PC-3 (cell line): ENCODE measurements around the gene TADA2B. TPM values are rescaled to one million over a fixed set of nuclear protein-coding genes. Genes with fewer than 3 reads are reported as not detected.

Experiments
- ATAC-seq: fragments of 200-7000 bp; cut with Tn5 transposase; 2 replicates; pipeline ENCODE4 v1.9.1; 2020; ENCODE audit warnings: mild to moderate bottlenecking, moderate library complexity
- BruUV-seq: library from RNA; stranded (reverse); fragments of 400-500 nt; replicated peaks from 2 replicates; lab custom pipeline; 2021; lab: Mats Ljungman, UMichigan
- CTCF ChIA-PET: fragments of 300-600 bp; sonication (Branson Sonifier 250); formaldehyde crosslinking; loops from one replicate; lab custom pipeline; 2022; ENCODE audit warnings: antibody characterized with exemption; lab: Charles Lee
- POLR2A ChIA-PET: fragments of 300-600 bp; sonication (Branson Sonifier 250); formaldehyde crosslinking; loops from one replicate; lab custom pipeline; 2022; ENCODE audit warnings: antibody characterized with exemption; ENCODE audit not compliant: unreplicated experiment; lab: Charles Lee
- DNase-seq: peaks from one replicate; pipeline ENCODE4 v3.0.0-alpha.2; 2015
- H2AFZ ChIP-seq: fragments of 300-600 bp; sonication (generic); 2 replicates; pipeline ENCODE4 v1.6.0; 2016; ENCODE audit warnings: antibody characterized with exemption, low read length
- H3F3A ChIP-seq: fragments of 300-600 bp; sonication (generic); one replicate; pipeline ENCODE4 v1.6.0; 2017; ENCODE audit warnings: antibody characterized with exemption, low read length, control low read depth, mild to moderate bottlenecking; ENCODE audit not compliant: unreplicated experiment
- H3K27ac ChIP-seq: fragments of 300-600 bp; sonication (generic); 2 replicates; pipeline ENCODE4 v1.5.1; 2016; ENCODE audit warnings: mild to moderate bottlenecking, low read length
- H3K27me3 ChIP-seq: fragments of 300-600 bp; sonication (generic); 2 replicates; pipeline ENCODE4 v1.6.1; 2016; ENCODE audit warnings: low read length, mixed read lengths
- H3K36me3 ChIP-seq: fragments of 300-600 bp; sonication (generic); 2 replicates; pipeline ENCODE4 v1.6.1; 2016; ENCODE audit warnings: low read depth, mixed run types, low read length, mixed read lengths
- H3K4me1 ChIP-seq: fragments of 300-600 bp; sonication (generic); 2 replicates; pipeline ENCODE4 v1.5.1; 2016; ENCODE audit warnings: low read length; ENCODE audit not compliant: insufficient read depth
- H3K4me2 ChIP-seq: fragments of 300-600 bp; sonication (generic); 2 replicates; pipeline ENCODE4 v1.6.0; 2016; ENCODE audit warnings: low read length
- H3K4me3 ChIP-seq: fragments of 300-600 bp; sonication (generic); 2 replicates; pipeline ENCODE4 v1.5.1; 2016; ENCODE audit warnings: mild to moderate bottlenecking, low read length, mixed read lengths
- H3K79me2 ChIP-seq: fragments of 300-600 bp; sonication (generic); 2 replicates; pipeline ENCODE4 v1.6.1; 2017; ENCODE audit warnings: low read length, mixed read lengths
- H3K9ac ChIP-seq: fragments of 300-600 bp; sonication (generic); 2 replicates; pipeline ENCODE4 v1.6.0; 2016; ENCODE audit warnings: mild to moderate bottlenecking, low read length
- H3K9me2 ChIP-seq: fragments of 300-600 bp; sonication (generic); replicated peaks from 2 replicates; pipeline ENCODE4 v1.6.1; 2016; ENCODE audit warnings: mixed run types, low read length, mixed read lengths
- H3K9me3 ChIP-seq: fragments of 300-600 bp; sonication (generic); 2 replicates; pipeline ENCODE4 v1.6.1; 2016; ENCODE audit warnings: low read length, mixed read lengths
- H4K20me1 ChIP-seq: fragments of 300-600 bp; sonication (generic); 2 replicates; pipeline ENCODE4 v1.6.1; 2016; ENCODE audit warnings: low read length, mixed read lengths
- CTCF ChIP-seq: fragments of 300-600 bp; sonication (generic); conservative IDR thresholded peaks from 2 replicates; pipeline ENCODE4 v1.5.1; 2017; ENCODE audit warnings: antibody characterized with exemption, low read depth, mild to moderate bottlenecking, low read length
- EZH2 ChIP-seq: fragments of 300-600 bp; sonication (generic); IDR thresholded peaks from one replicate; pipeline ENCODE4 v1.6.1; 2017; ENCODE audit warnings: antibody characterized with exemption, mild to moderate bottlenecking, low read length; ENCODE audit not compliant: unreplicated experiment
- EZH2phosphoT487 ChIP-seq: fragments of 300-600 bp; sonication (generic); IDR thresholded peaks from 2 replicates; pipeline ENCODE4 v1.6.1; 2018; ENCODE audit warnings: mild to moderate bottlenecking, antibody characterized with exemption, low read length, borderline replicate concordance
- intact Hi-C: fragments of 100-400 bp; cut with micrococcal nuclease; formaldehyde crosslinking; loops from 2 replicates; pipeline ENCODE4 v1.9.0; 2023
- total RNA-seq: library from RNA; depleted of rRNA; stranded (reverse); fragments of >200 nt; gene quantifications from 2 replicates; pipeline ENCODE4 v1.2.3, GENCODE V29; 2014

The TADA2B gene
- total RNA-seq, 1 experiment from 2014 or later, result 14.7 TPM

- H3F3A ChIP-seq, result no peaks in the 10 kb centered on the region
- H3K4me1 ChIP-seq, result peaks cover 12% of the 10 kb centered on the region; the same call in 1 of the 2 replicates
- H3K27ac ChIP-seq, result no peak overlapping the region
- ATAC-seq (no peak), DNase-seq (no peak)
- H3K4me2 ChIP-seq, result no peak overlapping the region
- peaks cover 40% of the 10 kb centered on the region for H3K79me2 ChIP-seq
- no peak overlapping the region for H2AFZ ChIP-seq
- H4K20me1 ChIP-seq, result peaks cover 37% of the 10 kb centered on the region
- H3K9ac ChIP-seq, result no peak overlapping the region
- no peaks in the 10 kb centered on the region for H3K9me3 ChIP-seq
- BruUV-seq, result no TSS peak
- ChIA-PET CTCF (no interaction called here), POLR2A (no interaction called here)
- peaks cover 58% of the 10 kb centered on the region for H3K36me3 ChIP-seq
- H3K4me3 ChIP-seq, result no peak overlapping the region
- intact Hi-C loops, result no loop called here
- H3K27me3 ChIP-seq, result no peaks in the 10 kb centered on the region
- no peaks in the 10 kb centered on the region for H3K9me2 ChIP-seq
- TF ChIP-seq CTCF (no peak), EZH2phosphoT487 (no peak), EZH2 (no peak)
These were observed 18.6 kb downstream of the TADA2B start for GRCh38 chr4:7061815-7062214.

DNA sequence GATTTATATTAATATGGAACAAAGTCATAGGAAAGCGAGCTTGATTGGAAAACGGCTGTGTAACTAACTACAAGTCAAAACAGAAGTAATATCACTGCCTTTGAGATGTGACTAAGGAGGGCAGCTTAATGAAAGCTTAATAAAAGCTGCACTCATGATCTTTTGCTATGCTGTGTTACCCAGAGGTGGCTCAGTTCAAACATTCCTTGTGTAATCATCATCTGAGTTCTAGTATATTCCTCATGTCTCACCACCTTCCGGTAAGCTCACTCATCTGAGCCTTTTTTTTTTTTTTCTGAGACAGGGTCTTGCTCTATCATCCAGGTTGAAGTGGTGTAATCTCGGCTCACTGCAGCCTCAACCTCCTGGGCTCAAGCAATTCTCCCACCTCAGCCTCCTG, 19.6 kb downstream of the TADA2B start:
- H3K79me2 ChIP-seq, result peaks cover 50% of the 10 kb centered on the region
- no peak overlapping the region for H2AFZ ChIP-seq
- no peak overlapping the region for H3K4me3 ChIP-seq
- H3K9me3 ChIP-seq, result no peaks in the 10 kb centered on the region
- ChIA-PET CTCF (no interaction called here), POLR2A (no interaction called here)
- no peak overlapping the region for H3K27ac ChIP-seq
- DNase-seq (no peak), ATAC-seq (no peak)
- intact Hi-C loops, result no loop called here
- H3F3A ChIP-seq, result no peaks in the 10 kb centered on the region
- BruUV-seq, result no TSS peak
- H3K27me3 ChIP-seq, result no peaks in the 10 kb centered on the region
- peaks cover 41% of the 10 kb centered on the region for H4K20me1 ChIP-seq
- no peak overlapping the region for H3K4me2 ChIP-seq
- H3K4me1 ChIP-seq, result peaks cover 12% of the 10 kb centered on the region; the same call in 1 of the 2 replicates
- H3K36me3 ChIP-seq, result peaks cover 58% of the 10 kb centered on the region
- H3K9me2 ChIP-seq, result no peaks in the 10 kb centered on the region
- H3K9ac ChIP-seq, result no peak overlapping the region
- no peak for TF ChIP-seq EZH2
- no peak for TF ChIP-seq EZH2phosphoT487
- TF ChIP-seq CTCF, result no peak

- peaks cover 58% of the 10 kb centered on the region for H3K36me3 ChIP-seq
These were observed 20.2 kb downstream of the TADA2B start for GRCh38 chr4:7063362-7063761.

More at GRCh38 chr4:7063362-7063761, 20.2 kb downstream of the TADA2B start:
- POLR2A ChIA-PET, result no interaction called here
- H3K9ac ChIP-seq, result no peak overlapping the region
- no TSS peak for BruUV-seq
- H3K9me2 ChIP-seq, result no peaks in the 10 kb centered on the region
- CTCF ChIA-PET, result no interaction called here
- peaks cover 51% of the 10 kb centered on the region for H3K79me2 ChIP-seq
- no peaks in the 10 kb centered on the region for H3F3A ChIP-seq
- intact Hi-C loops, result no loop called here
- ATAC-seq, result no peak
- no peak overlapping the region for H3K4me3 ChIP-seq
- no peaks in the 10 kb centered on the region for H3K9me3 ChIP-seq
- H2AFZ ChIP-seq, result no peak overlapping the region
- no peak for DNase-seq
- H4K20me1 ChIP-seq, result peaks cover 41% of the 10 kb centered on the region
- peaks cover 12% of the 10 kb centered on the region; the same call in 1 of the 2 replicates for H3K4me1 ChIP-seq
- H3K27me3 ChIP-seq, result no peaks in the 10 kb centered on the region
- no peak overlapping the region for H3K27ac ChIP-seq
- no peak overlapping the region for H3K4me2 ChIP-seq
- no peak for TF ChIP-seq EZH2phosphoT487
- TF ChIP-seq CTCF, result no peak
- TF ChIP-seq EZH2, result no peak
